G401 (cell line): ENCODE data around the gene CYREN. TPM values are rescaled to one million over a fixed set of nuclear protein-coding genes. Genes with fewer than 3 reads are reported as not detected.

Experiments used
- DNase-seq: peaks from one replicate; pipeline ENCODE4 v3.0.0-alpha.2; 2015; ENCODE audit warnings: low spot score
- in situ Hi-C: cut with HindIII; loops from 2 replicates; pipeline ENCODE4 v1.10.0; 2016; ENCODE audit warnings: low sequenced_read_pairs, mixed read lengths
- total RNA-seq: library from RNA; depleted of rRNA; stranded (reverse); fragments of >200 nt; shearing (Covaris generic); gene quantifications from 2 replicates; pipeline ENCODE4 v1.2.3, GENCODE V29; 2014

CYREN gene
- total RNA-seq, 1 experiment from 2014 or later: 72.8 TPM

DNA sequence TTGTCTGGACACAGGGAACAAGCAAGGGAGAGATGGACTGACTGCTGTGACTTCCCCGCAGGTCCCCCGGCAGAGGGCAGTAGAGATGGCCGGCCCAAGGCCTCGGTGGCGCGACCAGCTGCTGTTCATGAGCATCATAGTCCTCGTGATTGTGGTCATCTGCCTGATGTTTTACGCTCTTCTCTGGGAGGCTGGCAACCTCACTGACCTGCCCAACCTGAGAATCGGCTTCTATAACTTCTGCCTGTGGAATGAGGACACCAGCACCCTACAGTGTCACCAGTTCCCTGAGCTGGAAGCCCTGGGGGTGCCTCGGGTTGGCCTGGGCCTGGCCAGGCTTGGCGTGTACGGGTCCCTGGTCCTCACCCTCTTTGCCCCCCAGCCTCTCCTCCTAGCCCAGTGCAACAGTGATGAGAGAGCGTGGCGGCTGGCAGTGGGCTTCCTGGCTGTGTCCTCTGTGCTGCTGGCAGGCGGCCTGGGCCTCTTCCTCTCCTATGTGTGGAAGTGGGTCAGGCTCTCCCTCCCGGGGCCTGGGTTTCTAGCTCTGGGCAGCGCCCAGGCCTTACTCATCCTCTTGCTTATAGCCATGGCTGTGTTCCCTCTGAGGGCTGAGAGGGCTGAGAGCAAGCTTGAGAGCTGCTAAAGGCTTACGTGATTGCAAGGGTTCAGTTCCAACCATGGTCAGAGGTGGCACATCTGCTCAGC lies 6.0 kb downstream of the CYREN start:
- in situ Hi-C loops: no loop called here
- DNase-seq: peak; percentile 23

DNA sequence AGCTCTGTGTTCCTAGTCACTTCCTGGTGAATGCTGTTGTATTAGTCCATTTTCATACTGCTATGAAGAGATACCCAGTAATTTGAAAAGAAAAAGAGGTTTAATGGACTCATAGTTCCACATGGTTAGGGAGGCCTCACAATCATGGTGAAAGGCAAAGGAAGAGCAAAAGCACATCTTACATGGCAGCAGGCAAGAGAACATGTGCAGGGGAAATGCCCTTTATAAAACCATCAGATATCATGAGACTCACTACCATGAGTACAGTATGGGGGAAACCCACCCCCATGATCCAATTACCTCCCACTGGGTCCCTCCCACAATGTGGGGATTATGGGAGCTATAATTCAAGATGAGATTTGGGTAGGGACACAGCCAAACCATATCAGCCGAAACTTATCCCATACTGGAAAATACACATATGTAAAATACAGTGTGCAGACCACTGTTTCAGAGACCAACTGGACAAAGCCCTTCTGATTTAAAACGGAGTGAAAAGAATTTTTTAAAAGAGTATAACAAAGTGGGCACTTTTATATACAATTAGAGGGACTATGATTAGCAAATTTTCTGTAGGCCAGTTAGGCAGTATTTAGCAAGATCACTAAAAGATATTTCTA lies 8.0 kb downstream of the CYREN start:
- in situ Hi-C loops: no loop called here
- no peak for DNase-seq

DNA sequence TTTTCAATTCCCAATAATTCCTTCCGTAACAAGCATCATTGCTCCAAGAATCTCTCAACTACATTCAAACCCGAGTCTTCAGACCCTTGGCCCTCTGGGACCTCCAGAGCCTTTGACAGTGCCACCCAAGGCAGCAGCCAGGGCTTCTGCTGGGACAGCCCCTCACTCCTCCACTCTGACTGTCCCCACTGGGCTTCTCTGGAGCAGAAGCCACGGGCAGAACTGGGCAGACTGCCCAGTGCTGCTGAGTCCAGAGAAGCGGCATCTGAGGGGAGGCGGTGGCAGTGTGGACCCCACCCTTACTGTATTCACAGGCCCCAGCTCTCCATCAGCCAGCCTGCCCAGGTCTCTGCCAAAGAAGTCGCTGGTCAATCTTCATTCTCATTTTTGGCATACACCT lies 8.8 kb downstream of the CYREN start:
- DNase-seq: no peak
- in situ Hi-C loops: no loop called here

DNA sequence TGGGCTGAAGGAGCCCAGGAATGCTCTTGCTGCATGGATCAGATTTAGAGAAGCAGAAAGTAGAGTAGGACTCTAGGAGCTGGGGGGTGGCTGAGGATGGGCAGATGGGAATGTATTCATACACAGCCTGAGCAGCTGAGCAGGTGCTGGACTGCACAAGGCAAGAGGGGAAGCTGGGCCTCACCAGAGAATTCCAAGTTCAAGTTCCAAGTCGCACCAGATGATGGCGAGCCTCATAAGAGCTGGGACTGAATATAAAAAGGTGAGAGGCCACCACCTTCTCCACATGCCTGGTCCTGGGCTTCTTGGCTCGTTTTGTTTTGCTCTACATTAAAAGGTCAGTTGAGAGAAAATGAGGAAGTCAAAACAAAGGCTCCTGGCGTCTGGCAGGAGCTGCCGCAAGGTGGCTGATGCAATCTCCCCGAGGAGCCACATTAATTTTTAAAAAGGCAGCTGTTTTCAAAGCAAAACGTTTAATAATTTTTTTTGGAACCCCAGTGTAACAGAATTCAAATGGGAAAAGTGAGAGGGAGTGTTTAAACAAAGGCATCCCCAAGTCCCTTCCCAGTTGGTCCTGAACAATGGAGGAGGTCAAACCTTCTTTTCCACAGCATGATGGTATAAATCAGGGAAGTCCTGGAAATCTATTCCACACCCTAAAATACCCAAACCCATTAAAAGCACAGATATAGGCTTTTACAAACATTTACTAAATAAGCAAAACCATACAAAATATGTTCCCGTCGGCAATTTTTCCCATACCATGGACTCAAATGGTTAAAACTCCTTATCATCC lies 9.5 kb downstream of the CYREN start:
- in situ Hi-C loops: no loop called here

DNA sequence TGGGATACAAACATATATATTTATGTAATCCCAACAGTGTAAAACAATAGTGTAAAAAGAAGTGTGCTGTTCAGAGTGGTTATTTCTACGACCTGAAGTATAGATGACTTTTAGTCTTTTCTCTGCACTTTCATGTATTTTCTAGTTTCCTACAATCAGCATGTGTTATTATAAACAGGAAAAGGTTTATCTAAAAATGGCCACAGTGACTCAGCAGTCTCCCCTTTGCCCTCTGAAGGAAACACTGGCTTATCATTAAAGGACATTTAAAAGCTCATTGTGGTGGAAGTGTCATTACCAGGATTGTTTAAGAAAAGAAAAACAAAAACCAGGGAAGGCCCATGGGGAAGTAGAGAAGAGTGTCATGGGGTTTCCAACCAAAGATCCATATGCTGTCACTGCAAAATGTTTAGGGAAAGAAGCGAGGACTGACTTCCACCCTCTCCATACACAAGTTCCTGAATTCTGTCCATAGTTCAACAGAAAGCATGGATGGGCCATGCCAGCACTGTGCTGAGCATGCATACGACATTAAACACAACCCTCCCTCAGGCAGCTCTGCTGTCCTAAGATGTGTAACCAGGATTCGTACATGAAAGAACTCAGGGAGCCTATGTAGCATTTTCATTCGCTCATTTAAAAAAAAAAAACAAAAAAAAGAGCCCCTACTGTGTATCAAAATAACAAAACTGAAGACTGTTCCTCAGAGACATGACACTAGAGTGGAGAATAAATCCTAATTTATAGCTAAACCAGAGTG lies 10.2 kb downstream of the CYREN start:
- DNase-seq: no peak
- in situ Hi-C loops: no loop called here

More for the DNA sequence above, 9.5 kb downstream of the CYREN start:
- no peak for DNase-seq

DNA sequence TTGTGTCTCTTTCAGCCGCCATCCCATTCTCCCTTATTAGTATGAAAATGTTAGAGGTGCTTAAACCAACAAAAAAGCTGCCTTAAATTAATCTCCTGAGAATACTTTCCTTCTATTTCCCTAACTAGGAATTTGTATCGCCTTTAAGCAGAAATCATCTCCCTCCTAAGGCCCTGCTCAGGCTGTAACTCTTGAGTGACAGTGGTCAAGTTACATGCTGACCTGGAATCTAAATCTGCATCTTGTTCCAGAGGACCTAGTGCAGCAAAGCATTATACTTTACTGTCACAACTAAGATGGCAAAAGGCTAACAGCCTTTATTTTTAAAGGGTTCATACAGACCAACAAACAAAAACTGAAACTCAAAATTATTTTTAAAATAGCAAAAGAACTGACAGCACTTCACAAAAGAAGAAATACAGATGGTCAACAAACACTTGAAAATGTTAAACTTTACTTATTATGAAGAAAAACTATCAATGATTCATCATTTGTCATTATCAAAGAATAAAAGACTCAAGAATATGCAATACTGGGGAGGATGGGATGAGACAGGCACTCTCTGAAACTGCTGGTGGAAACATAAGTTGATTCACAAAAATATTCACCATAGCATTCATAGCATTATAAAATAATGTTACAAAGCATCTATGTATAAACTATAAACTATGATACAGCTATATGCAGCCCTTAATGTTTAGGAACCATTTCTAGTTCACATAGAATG lies 11.0 kb downstream of the CYREN start:
- in situ Hi-C loops: no loop called here
- no peak for DNase-seq

DNA sequence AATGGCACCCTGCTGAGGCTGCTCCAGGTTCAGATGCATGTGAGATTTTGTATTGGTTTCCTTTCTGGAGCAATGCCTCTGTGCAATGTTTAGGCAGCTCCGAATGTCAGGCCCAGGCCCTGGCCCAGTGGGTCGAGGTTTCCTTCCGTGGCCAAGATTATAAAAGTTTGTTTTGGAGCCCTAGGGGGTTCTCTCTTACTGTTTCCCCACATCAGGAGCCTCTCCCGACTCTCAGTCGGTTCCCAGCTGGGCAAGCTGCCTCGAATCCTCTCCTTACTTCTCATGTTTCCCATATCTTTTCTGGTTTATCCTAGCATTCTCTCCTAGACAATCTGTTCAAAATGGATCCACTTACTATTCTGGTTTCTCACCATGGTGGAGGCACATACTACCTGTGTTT lies 11.6 kb downstream of the CYREN start:
- in situ Hi-C loops: no loop called here
- no peak for DNase-seq

DNA sequence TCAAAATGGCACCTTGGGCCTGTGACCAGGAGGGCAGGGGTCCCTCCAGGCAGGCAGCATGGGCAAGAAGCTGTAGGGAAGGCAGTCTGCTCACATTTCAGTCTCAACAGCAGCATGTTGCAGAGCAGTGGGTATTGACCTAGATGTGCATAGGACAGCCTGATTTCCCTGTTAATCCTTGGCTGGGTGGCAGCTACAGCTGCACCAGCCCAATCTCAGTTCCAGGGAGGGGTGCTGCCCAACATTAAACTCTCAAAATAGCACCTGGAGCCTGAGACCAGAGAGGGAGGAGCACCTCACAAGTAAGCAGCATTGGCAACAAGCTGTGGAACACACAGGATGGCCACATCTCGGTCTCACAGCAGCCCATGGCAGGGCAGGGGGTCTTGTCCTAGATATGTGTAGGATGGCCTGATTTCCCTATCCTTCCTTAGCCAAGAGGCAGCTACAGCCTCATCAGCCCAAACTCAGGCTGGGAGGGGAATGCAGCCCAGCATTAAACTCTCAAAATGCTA lies 12.3 kb downstream of the CYREN start:
- no peak for DNase-seq
- in situ Hi-C loops: no loop called here

DNA sequence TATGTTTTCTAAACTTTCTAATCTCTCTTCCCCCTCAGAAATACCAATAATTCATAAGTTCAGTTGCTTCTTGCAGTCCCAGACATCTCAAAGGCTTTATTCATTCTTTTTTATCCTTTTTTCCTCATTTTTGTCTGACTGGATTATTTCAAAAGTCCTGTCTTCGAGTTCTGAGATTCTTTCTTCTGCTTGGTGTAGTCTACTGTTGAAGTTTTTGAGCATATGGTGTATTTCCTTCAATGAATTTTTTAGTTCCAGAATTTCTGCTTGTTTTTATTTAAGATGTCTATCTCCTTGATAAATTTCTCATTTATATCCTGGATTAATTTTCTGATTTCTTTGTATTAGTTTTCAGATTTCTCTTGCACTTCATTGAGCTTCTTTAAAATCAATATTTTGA lies 14.2 kb downstream of the CYREN start:
- DNase-seq: no peak
- in situ Hi-C loops: no loop called here

DNA sequence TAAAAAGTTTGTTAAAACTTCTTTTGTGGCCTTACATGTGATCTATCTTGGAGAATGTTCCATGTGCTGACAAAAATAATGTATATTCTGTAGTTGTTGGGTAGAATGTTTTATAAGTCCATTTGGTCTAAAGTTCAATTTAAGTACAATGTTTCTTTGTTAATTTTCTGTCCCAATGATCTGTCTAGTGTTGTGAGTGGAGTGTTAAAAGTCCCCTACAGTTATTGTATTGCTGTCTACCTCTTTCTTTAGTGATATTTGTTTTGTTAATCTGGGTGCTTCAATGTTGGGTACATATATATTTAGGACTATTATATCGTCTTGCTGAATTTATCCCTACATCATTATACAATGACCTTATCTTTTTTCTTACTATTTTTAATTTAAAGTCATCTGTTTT lies 15.8 kb downstream of the CYREN start:
- in situ Hi-C loops: no loop called here
- DNase-seq: no peak

DNA sequence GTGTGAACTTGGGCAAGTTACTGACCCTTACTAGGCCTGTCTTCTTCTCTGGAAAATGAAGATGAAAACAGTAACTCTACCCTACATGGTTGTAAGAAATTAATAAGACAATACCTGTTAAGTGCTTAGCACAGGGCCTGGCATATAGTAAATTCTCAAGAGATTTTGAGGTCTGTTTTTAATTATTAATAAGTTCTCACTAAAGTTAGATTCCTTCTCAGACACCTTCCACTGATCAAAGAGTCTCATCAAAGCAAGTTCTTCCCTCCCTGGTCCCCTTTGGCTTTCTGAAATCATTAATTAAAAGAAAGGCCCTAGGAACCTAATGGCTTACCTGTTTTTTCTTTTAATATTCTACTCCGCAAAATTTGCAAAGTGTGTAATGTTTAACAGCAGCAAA lies 18.1 kb downstream of the CYREN start:
- in situ Hi-C loops: no loop called here
- DNase-seq: no peak

DNA sequence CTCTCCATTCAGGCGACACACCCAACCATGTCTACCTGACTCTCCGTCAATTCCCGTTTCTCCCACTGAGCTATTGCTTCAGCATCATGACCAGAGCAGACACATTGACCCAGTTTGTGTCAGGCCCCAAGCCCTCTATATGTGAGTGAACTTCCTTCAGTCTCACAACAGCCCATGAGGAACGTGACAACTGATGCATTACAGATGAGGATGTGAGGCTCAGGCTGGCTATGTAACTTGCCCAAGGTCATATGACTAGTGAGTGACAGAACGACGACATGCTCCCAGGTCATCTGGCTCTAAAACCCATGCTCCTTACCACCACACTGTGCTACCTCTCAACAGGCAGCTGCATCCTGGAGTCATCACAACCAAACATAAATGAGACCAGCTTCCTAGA lies 19.0 kb downstream of the CYREN start:
- in situ Hi-C loops: no loop called here
- DNase-seq: no peak

DNA sequence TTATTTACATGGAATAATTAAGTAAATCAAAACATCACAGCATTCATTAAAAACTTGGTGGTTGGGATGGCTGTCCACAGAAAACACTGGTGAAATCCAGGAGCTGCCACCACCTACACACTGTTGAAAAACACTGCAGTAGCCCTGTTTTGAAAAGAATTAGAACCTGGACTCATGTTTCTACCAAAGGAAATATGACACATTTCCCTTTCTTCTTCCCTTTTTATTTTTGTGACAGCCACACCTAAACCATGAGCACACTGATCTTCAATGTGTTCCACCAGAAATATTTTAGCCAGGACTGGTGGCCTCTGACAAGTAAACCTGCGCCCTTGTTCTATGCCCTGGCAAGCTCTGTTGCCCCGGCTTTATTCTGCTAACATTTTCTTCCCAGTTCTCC lies 19.4 kb downstream of the CYREN start:
- in situ Hi-C loops: no loop called here
- DNase-seq: no peak

DNA sequence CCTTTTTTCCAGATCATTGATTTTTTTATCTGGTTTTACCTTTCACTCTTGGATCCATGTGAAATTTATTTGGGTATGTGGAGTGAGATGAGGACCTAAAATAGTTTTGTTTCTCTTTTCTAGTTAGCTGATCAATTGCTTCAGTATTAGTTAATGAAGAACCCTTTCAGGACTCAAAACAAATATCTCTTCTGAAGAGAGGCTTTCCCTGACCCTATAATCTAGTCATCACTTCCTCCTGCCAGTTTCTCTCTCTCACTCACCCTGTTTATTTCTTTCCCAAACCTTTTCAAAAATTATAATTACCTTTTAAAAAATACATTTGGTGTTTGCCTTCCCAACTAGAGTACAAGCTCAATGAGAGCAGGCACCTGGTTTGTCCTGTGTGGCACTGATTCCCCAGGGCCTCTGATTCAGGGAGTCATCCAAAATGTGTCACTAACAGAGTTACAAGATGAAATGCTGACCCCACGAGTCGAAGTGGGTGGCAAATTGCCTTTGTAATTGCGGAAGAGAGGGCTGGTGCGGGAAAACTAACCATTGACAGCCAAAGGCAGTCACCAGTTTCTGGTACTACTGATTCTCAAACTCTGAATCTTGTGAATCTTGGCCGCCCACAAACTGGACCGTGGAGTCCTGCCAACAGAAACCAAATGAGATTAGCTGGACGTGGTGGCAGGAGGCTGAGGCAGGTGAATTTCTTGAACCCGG lies 20.3 kb downstream of the CYREN start:
- DNase-seq: no peak
- in situ Hi-C loops: no loop called here

DNA sequence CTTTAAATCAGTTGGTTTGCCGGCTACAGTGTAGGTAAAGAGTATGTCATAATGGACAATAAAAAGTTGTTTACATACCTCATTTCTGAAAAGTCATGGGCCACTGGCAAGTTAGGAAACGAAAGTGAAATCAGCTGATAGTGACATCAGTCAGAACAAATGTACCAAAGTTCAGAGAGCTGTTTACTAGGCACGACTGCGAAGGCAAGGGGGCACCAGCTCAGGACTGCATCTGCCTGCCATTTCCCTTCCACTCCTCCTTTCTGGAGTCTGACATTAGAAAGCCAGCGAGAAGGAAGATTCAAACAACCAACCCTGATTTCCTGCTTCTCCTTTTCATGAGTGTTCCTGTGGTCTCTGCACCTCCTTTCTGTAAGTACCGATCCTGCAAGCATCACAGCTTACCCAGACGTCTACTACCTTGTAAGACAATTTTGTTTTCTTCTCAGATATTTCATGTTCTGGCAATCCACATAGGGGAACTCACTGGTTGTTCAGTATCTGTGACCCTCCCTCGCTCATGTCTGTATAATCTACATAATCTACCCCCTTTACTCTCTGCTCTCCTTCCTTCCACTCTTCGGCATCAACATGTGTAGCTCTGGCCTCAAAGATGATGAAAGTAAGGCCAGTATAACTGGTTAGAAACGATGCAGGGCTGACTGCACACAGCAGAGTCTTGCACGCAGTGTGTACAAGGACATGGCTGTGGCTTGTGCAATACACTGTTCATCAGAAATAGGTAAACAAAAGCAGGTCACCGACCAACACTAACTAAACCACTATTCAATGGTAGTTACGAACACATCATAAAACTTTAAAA lies 22.4 kb downstream of the CYREN start, which contains the start of gene TMEM140:
Gene TMEM140 (plus strand): TSS at position 174 of the 823 bp plus-strand sequence. CDS start 16,370 bp downstream, outside the sequence.
- no peak for DNase-seq
- in situ Hi-C loops: no loop called here

DNA sequence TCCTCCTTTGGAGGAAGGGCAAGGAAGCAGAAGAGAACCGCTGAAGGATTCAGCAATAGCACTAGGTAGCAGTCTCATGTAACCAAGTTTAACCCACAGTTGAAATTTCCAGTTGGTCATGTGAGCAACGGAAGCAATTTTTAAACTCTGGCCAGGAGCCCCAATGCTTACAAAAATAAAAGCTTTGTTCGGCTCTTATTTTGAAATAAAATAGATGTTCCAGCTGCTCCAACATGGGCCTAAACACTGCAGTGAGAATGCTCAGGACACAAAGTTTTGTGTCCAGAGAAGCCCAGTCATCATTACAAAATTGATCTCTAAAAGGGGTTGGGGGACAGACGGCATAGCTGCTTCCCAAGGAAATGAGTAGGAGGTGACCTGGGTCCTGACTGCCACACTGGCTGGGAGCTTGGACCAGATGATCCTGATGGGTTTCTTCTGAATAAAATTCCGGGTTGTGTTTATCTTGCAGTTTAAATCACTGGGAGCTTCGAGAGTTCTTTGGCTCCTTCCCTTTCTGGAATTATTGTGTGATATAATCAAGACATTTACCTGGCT lies 23.1 kb downstream of the CYREN start:
- DNase-seq: no peak
- in situ Hi-C loops: no loop called here
